ENCODE results near the gene RUNX2. TPM values are rescaled to one million over a fixed set of nuclear protein-coding genes. Genes with fewer than 3 reads are reported as not detected.
A peak's percentile ranks its signal among the peaks of the same experiment; 100 is the strongest.

RUNX2 gene
- total RNA-seq, 2 experiments from 2014 or later: 0.27 to 0.44 TPM

GRCh38 chr6:45419571-45420082 lies 91.5 kb downstream of the RUNX2 start:
- Histone ChIP-seq H3K4me1 (ENCODE audit: insufficient read depth, low read length, poor library complexity, severe bottlenecking) (peaks cover 20% of the 10 kb centered on the region), H2AFZ (ENCODE audit: low read length) (no peak overlapping the region), H3K4me3 (ENCODE audit: low read depth, low read length, poor library complexity, severe bottlenecking) (no peak overlapping the region), H3K9me3 (ENCODE audit: low read length) (no peaks in the 10 kb centered on the region), H3K4me2 (ENCODE audit: low read length) (no peak overlapping the region), H3K27ac (ENCODE audit: low read depth, low read length, poor library complexity, severe bottlenecking) (no peak overlapping the region), H3K79me2 (ENCODE audit: insufficient read depth, low read depth, low read length) (no peaks in the 10 kb centered on the region), H3K9me2 (ENCODE audit: insufficient read depth, low read length) (no peaks in the 10 kb centered on the region), H4K20me1 (ENCODE audit: insufficient read depth, low read length) (no peaks in the 10 kb centered on the region), H3K36me3 (ENCODE audit: insufficient read depth, low read length) (no peaks in the 10 kb centered on the region)
- TF ChIP-seq EZH2phosphoT487 (IDR thresholded peaks at IDR 0.05; ENCODE audit: borderline replicate concordance, low read depth, low read length): no peak
- no peak for TF ChIP-seq CTCF (conservative IDR thresholded peaks at IDR 0.05; ENCODE audit: low read length)
- peak; percentile 21 for DNase-seq (ENCODE audit: low spot score)
- ChIA-PET CTCF (ENCODE audit: unreplicated experiment) (interaction anchor here (0.5 kb wide), 1 partner anchor 490 kb away, joined by 4 read pairs; no protein-coding TSS in a partner anchor), POLR2A (interaction anchor here (0.7 kb wide), 1 partner anchor 71 kb away, joined by 6 read pairs; no protein-coding TSS in a partner anchor)
- intact Hi-C loops (cut with micrococcal nuclease; ENCODE audit: unreplicated experiment): loop anchor here (5.0 to 10.0 kb wide), 3 partner anchors 42 to 505 kb away; partner anchors contain the start of gene SUPT3H
- BruUV-seq (replicated peaks): no TSS peak

- no peak for TF ChIP-seq CTCF (conservative IDR thresholded peaks at IDR 0.05; ENCODE audit: low read length)
- no peak; the same call in 1 of the 2 replicates for TF ChIP-seq EZH2phosphoT487 (IDR thresholded peaks at IDR 0.05; ENCODE audit: borderline replicate concordance, low read depth, low read length)
- H3K27ac ChIP-seq (ENCODE audit: low read depth, low read length, poor library complexity, severe bottlenecking): no peak overlapping the region
- H2AFZ ChIP-seq (ENCODE audit: low read length): no peak overlapping the region
- POLR2A ChIA-PET: interaction anchor here (0.7 kb wide), 1 partner anchor 772 kb away, joined by 3 read pairs; no protein-coding TSS in a partner anchor
- BruUV-seq (replicated peaks): no TSS peak
- peaks cover 23% of the 10 kb centered on the region for H3K4me1 ChIP-seq (ENCODE audit: insufficient read depth, low read length, poor library complexity, severe bottlenecking)
- intact Hi-C loops (cut with micrococcal nuclease; ENCODE audit: unreplicated experiment): loop anchor here (5.0 to 10.0 kb wide), 3 partner anchors 43 to 505 kb away; partner anchors contain the start of gene SUPT3H
- H3K9me2 ChIP-seq (ENCODE audit: insufficient read depth, low read length): no peaks in the 10 kb centered on the region
- CTCF ChIA-PET (ENCODE audit: unreplicated experiment): interaction anchor here (0.5 kb wide), 1 partner anchor 491 kb away, joined by 4 read pairs; no protein-coding TSS in a partner anchor
- no peaks in the 10 kb centered on the region for H3K79me2 ChIP-seq (ENCODE audit: insufficient read depth, low read depth, low read length)
- DNase-seq (ENCODE audit: low spot score): no peak
- H4K20me1 ChIP-seq (ENCODE audit: insufficient read depth, low read length): no peaks in the 10 kb centered on the region
- H3K36me3 ChIP-seq (ENCODE audit: insufficient read depth, low read length): no peaks in the 10 kb centered on the region
- H3K9me3 ChIP-seq (ENCODE audit: low read length): no peaks in the 10 kb centered on the region
- no peak overlapping the region for H3K4me2 ChIP-seq (ENCODE audit: low read length)
- H3K4me3 ChIP-seq (ENCODE audit: low read depth, low read length, poor library complexity, severe bottlenecking): no peak overlapping the region
Measured at GRCh38 chr6:45420083-45420908, 92.2 kb downstream of the RUNX2 start.

All from OCI-LY7 (cell line).